22Rv1 (cell line): ENCODE results near the gene MGAT5B.

Experiments
- ZFX ChIP-seq: fragments of 450-650 bp; IDR thresholded peaks from 2 replicates; pipeline ENCODE4 v1.6.1; 2017; ENCODE audit warnings: antibody characterized with exemption, borderline replicate concordance
- TF ChIP-seq, protein P1 (sequence below): fragments of 450-650 bp; IDR thresholded peaks from 2 replicates; pipeline ENCODE4 v1.5.1; 2017; ENCODE audit warnings: mild to moderate bottlenecking

DNA sequence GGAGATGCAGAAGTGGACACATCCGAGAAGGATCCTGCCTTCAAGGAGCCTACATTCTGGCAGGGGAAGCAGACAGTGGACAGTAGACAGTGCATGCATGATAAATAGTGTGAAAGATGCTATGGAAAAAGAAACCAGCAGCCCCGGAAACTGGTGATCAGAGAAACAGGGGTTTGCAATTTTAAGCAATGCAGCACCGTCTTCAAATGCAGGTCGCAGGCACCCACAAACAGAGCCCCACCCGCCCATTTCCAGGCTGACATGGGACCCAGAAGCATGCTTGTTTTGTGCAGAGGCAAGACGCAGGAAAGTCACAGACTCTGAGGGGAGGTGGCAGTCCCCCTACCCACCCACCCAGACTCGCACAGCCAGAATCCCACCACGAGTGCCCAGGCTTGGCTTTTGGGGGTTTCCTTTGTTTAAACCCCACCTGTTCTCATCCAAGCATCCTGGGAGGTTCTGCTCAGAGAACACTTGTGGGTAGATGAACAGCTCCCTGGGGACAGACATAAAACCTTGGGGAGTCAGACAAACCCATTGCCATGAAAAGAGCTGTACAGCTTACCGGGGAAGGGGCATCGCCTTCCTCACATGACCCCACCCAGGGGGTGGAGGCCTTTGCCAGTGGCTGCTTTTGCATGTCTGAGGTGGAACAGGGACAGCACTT, 114.3 kb downstream of the MGAT5B start:
- TF ChIP-seq, protein P1, sequence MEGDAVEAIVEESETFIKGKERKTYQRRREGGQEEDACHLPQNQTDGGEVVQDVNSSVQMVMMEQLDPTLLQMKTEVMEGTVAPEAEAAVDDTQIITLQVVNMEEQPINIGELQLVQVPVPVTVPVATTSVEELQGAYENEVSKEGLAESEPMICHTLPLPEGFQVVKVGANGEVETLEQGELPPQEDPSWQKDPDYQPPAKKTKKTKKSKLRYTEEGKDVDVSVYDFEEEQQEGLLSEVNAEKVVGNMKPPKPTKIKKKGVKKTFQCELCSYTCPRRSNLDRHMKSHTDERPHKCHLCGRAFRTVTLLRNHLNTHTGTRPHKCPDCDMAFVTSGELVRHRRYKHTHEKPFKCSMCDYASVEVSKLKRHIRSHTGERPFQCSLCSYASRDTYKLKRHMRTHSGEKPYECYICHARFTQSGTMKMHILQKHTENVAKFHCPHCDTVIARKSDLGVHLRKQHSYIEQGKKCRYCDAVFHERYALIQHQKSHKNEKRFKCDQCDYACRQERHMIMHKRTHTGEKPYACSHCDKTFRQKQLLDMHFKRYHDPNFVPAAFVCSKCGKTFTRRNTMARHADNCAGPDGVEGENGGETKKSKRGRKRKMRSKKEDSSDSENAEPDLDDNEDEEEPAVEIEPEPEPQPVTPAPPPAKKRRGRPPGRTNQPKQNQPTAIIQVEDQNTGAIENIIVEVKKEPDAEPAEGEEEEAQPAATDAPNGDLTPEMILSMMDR = no peak
- no peak for TF ChIP-seq ZFX
